Measurements from ENCODE around the gene TAF4B. TPM values are rescaled to one million over a fixed set of nuclear protein-coding genes. Genes with fewer than 3 reads are reported as not detected.
A peak's percentile ranks its signal among the peaks of the same experiment; 100 is the strongest.
"Not testable (repeated sequence)": the region's sequence is repeated elsewhere in the genome, so short reads cannot be mapped to it uniquely, and the experiment has no call there.

Gene TAF4B
- total RNA-seq, 2 experiments from 2014 or later = 20.2 to 20.6 TPM

GRCh38 chr18:26225022-26225693 is 1.1 kb upstream of the TAF4B start:
- H3K4me3 Mint-ChIP-seq = peak overlapping the region; percentile 96
- peaks cover 25% of the 10 kb centered on the region for H3K4me1 Mint-ChIP-seq
- H3K9me3 Mint-ChIP-seq = no peaks in the 10 kb centered on the region
- peaks cover 9% of the 10 kb centered on the region for H3K36me3 Mint-ChIP-seq
- DNase-seq = no peak
- no peaks in the 10 kb centered on the region for H3K27me3 Mint-ChIP-seq
- peak overlapping the region; percentile 97 for H3K27ac Mint-ChIP-seq

GRCh38 chr18:26225915-26226228 is 373 bp upstream of the TAF4B start:
- peaks cover 13% of the 10 kb centered on the region for H3K36me3 Mint-ChIP-seq
- H3K27me3 Mint-ChIP-seq = no peaks in the 10 kb centered on the region
- peaks cover 31% of the 10 kb centered on the region for H3K4me1 Mint-ChIP-seq
- DNase-seq = no peak
- peak overlapping the region; percentile 96 for H3K4me3 Mint-ChIP-seq
- H3K9me3 Mint-ChIP-seq = no peaks in the 10 kb centered on the region
- H3K27ac Mint-ChIP-seq = peak overlapping the region; percentile 97

GRCh38 chr18:26227051-26227670 is 916 bp downstream of the TAF4B start:
- H3K4me1 Mint-ChIP-seq = peaks cover 33% of the 10 kb centered on the region
- peaks cover 20% of the 10 kb centered on the region for H3K36me3 Mint-ChIP-seq
- H3K9me3 Mint-ChIP-seq = peaks cover 2% of the 10 kb centered on the region
- peak overlapping the region; percentile 96 for H3K4me3 Mint-ChIP-seq
- no peak for DNase-seq
- H3K27ac Mint-ChIP-seq = peak overlapping the region; percentile 89
- no peaks in the 10 kb centered on the region for H3K27me3 Mint-ChIP-seq

- Mint-ChIP-seq H3K36me3 (peaks cover 22% of the 10 kb centered on the region), H3K27me3 (no peaks in the 10 kb centered on the region), H3K4me1 (peaks cover 45% of the 10 kb centered on the region), H3K9me3 (peaks cover 2% of the 10 kb centered on the region), H3K4me3 (peak overlapping the region; percentile 96), H3K27ac (no peak overlapping the region)
- no peak for DNase-seq
Measured at GRCh38 chr18:26228562-26229260, 2.5 kb downstream of the TAF4B start.

GRCh38 chr18:26230497-26230896 is 4.3 kb downstream of the TAF4B start:
- H3K4me3 Mint-ChIP-seq = no peak overlapping the region
- H3K27ac Mint-ChIP-seq = no peak overlapping the region
- no peak for DNase-seq
- H3K9me3 Mint-ChIP-seq = peaks cover 2% of the 10 kb centered on the region
- peaks cover 54% of the 10 kb centered on the region for H3K4me1 Mint-ChIP-seq
- H3K36me3 Mint-ChIP-seq = peaks cover 29% of the 10 kb centered on the region
- no peaks in the 10 kb centered on the region for H3K27me3 Mint-ChIP-seq

GRCh38 chr18:26233208-26233607 is 7.0 kb downstream of the TAF4B start:
- H3K4me3 Mint-ChIP-seq = no peak overlapping the region
- H3K4me1 Mint-ChIP-seq = peaks cover 56% of the 10 kb centered on the region
- peaks cover 28% of the 10 kb centered on the region for H3K36me3 Mint-ChIP-seq
- no peaks in the 10 kb centered on the region for H3K27me3 Mint-ChIP-seq
- no peak overlapping the region for H3K27ac Mint-ChIP-seq
- H3K9me3 Mint-ChIP-seq = peaks cover 2% of the 10 kb centered on the region
- DNase-seq = no peak

GRCh38 chr18:26237363-26237762 is 11.1 kb downstream of the TAF4B start:
- not testable (repeated sequence) for H3K27me3 Mint-ChIP-seq, H3K4me3 Mint-ChIP-seq, DNase-seq, H3K27ac Mint-ChIP-seq
- Mint-ChIP-seq H3K9me3 (peaks cover 11% of the 10 kb centered on the region), H3K4me1 (peaks cover 34% of the 10 kb centered on the region), H3K36me3 (peaks cover 45% of the 10 kb centered on the region)

- H3K4me3 Mint-ChIP-seq, DNase-seq, H3K27ac Mint-ChIP-seq, H3K27me3 Mint-ChIP-seq: not testable (repeated sequence)
- Mint-ChIP-seq H3K36me3 (peaks cover 56% of the 10 kb centered on the region), H3K4me1 (peaks cover 31% of the 10 kb centered on the region), H3K9me3 (peaks cover 18% of the 10 kb centered on the region)
Measured at GRCh38 chr18:26238718-26239117, 12.5 kb downstream of the TAF4B start.

GRCh38 chr18:26242392-26242791 is 16.1 kb downstream of the TAF4B start:
- DNase-seq, H3K27ac Mint-ChIP-seq, H3K27me3 Mint-ChIP-seq, H3K4me3 Mint-ChIP-seq, H3K4me1 Mint-ChIP-seq: not testable (repeated sequence)
- Mint-ChIP-seq H3K36me3 (peaks cover 67% of the 10 kb centered on the region), H3K9me3 (peaks cover 25% of the 10 kb centered on the region)

- not testable (repeated sequence) for DNase-seq, H3K27ac Mint-ChIP-seq, H3K4me1 Mint-ChIP-seq, H3K27me3 Mint-ChIP-seq, H3K4me3 Mint-ChIP-seq
- H3K9me3 Mint-ChIP-seq = peaks cover 25% of the 10 kb centered on the region
- H3K36me3 Mint-ChIP-seq = peaks cover 52% of the 10 kb centered on the region
Measured at GRCh38 chr18:26245434-26245833, 19.2 kb downstream of the TAF4B start.

GRCh38 chr18:26252411-26252810 is 26.2 kb downstream of the TAF4B start:
- DNase-seq = no peak
- Mint-ChIP-seq H3K36me3 (peaks cover 2% of the 10 kb centered on the region), H3K4me1 (peaks cover 34% of the 10 kb centered on the region), H3K4me3 (no peak overlapping the region), H3K9me3 (no peaks in the 10 kb centered on the region), H3K27me3 (no peaks in the 10 kb centered on the region), H3K27ac (no peak overlapping the region)

GRCh38 chr18:26254808-26255207 is 28.6 kb downstream of the TAF4B start:
- not testable (repeated sequence) for H3K27ac Mint-ChIP-seq, DNase-seq, H3K4me3 Mint-ChIP-seq, H3K9me3 Mint-ChIP-seq, H3K27me3 Mint-ChIP-seq
- Mint-ChIP-seq H3K36me3 (peaks cover 16% of the 10 kb centered on the region), H3K4me1 (peaks cover 37% of the 10 kb centered on the region)

GRCh38 chr18:26255695-26256622 is 29.7 kb downstream of the TAF4B start:
- no peak for DNase-seq
- Mint-ChIP-seq H3K27ac (no peak overlapping the region), H3K4me3 (no peak overlapping the region), H3K9me3 (peaks cover 6% of the 10 kb centered on the region), H3K27me3 (no peaks in the 10 kb centered on the region), H3K36me3 (peaks cover 21% of the 10 kb centered on the region), H3K4me1 (peaks cover 38% of the 10 kb centered on the region)

- no peak overlapping the region for H3K27ac Mint-ChIP-seq
- peaks cover 6% of the 10 kb centered on the region for H3K9me3 Mint-ChIP-seq
- peaks cover 32% of the 10 kb centered on the region for H3K36me3 Mint-ChIP-seq
- no peak overlapping the region for H3K4me3 Mint-ChIP-seq
- no peak for DNase-seq
- H3K4me1 Mint-ChIP-seq = peaks cover 34% of the 10 kb centered on the region
- H3K27me3 Mint-ChIP-seq = no peaks in the 10 kb centered on the region
Measured at GRCh38 chr18:26258711-26259110, 32.5 kb downstream of the TAF4B start.

GRCh38 chr18:26259416-26259815 is 33.2 kb downstream of the TAF4B start:
- H3K4me3 Mint-ChIP-seq = not testable (repeated sequence)

More at GRCh38 chr18:26259416-26259815, 33.2 kb downstream of the TAF4B start:
- not testable (repeated sequence) for DNase-seq, H3K9me3 Mint-ChIP-seq, H3K27ac Mint-ChIP-seq, H3K27me3 Mint-ChIP-seq
- Mint-ChIP-seq H3K4me1 (peaks cover 34% of the 10 kb centered on the region), H3K36me3 (peaks cover 32% of the 10 kb centered on the region)
